Anterior cingulate cortex (tissue), 58 donors: Measurements from ENCODE around the gene BAHCC1.

Source experiments
- DNase-seq, 58 donors: peaks; one replicate each; lab custom pipeline; 2025; lab: John Stamatoyannopoulos, UW

Gene BAHCC1

GRCh38 chr17:81365601-81366585 is 29.4 kb upstream of the BAHCC1 start:
- no peak for DNase-seq

DNA sequence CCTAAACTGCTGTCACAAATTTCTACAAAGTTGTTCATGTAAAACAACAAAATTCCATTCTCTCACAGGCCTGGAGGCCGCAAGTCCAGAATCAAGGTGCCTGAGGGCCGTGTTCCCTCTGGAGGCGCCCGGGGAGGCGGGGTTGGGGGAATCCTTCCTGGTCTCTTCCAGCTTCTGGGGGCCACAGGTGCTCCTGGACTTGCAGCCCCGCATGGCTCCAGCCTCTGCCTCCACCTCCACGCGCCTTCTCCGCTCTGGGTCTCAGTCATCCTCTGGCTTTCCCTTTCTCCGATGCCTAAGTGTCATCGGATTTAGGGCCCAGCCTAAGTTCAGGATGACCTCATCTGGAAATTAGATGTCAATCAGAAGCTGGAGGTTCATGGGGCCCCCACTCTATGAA is 28.6 kb upstream of the BAHCC1 start:
- DNase-seq = no peak

- DNase-seq = no peak
Measured at GRCh38 chr17:81367171-81367570, 28.1 kb upstream of the BAHCC1 start.

DNA sequence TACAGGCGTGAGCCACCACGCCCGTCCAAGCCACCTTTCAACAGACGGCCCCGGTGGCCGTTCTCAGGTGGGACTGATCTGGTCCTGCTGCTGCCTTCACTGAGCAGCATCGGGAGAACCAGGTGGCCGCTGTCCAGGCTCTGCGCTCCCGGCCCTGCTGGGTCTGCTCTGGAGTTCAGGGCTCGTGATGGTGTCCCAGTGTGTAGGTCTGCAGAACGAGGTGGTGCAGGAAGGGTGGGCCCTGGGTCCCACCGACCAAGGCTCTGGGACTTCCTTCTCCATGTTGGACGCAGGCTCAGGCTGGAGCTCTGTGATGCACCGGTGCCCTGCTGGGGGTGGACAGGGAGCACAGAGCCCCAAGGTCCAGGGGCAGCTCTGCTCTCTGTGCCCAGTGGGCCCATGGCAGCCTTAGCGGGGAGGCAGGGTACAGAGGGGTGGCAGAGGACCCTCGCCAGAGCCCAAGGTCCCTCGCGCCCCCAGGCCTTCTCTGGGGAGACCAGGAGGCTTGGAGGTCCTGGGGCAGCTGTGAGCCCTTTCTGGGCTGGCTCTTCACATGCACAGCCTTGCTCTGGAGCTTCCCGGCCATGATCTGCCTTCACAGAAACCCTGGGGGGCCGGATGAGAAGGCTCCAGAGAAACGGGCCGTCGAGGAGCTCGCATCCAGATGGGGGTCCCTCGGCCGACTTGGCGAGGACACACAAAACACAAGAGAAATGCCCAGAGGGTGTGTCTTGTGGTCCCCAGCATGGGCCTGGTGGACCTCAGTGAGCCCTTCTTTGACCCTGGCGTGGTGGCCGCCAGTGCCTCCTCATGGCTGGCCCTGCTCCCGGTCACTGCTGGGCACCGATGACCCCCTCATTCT is 26.9 kb upstream of the BAHCC1 start:
- DNase-seq = no peak

GRCh38 chr17:81370294-81370693 is 25.0 kb upstream of the BAHCC1 start:
- no peak for DNase-seq

DNA sequence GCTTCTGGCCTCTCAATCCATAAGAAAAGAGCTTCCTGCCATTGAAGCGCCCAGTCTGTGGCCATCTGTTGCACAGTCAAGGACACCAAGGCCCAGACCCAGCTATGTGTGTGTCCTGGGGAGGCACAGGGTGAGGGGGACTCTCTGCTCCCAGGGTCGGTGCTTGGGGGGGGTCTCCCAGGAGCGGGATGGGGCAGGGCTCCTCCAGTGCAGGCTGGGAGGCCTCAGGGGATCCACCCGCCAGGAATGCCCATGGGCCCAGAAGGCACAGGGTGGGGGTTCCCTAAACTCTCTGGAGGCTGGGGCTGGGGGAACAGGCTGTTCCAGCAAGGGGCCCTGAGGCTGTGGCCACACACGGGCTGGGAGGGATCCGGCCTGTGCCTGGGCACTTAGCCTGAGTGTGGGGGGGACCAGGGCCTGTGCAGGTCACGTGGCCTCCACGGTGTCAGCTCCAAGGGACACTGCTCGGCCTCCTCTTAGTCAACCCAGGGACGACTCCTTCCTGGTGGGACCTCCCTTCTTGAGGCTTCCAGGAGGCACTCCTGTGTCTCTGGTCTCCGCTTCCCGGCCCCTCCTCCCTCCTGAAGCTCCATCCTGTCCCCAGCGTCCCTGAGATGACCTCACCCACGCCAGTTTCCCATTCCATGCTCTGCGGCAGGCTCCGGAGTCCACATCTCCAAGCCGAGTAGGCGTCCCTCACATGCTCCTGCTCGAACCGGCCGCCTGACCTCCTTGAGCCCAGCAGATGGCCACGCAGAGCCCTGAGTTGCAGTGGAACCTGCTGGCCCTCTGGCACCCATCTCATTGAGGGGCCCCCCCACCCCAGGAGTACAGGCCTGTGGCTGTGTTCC is 23.1 kb upstream of the BAHCC1 start:
- peak in 31 of 58 donors; percentile 13 to 75 (median 53) for DNase-seq

DNA sequence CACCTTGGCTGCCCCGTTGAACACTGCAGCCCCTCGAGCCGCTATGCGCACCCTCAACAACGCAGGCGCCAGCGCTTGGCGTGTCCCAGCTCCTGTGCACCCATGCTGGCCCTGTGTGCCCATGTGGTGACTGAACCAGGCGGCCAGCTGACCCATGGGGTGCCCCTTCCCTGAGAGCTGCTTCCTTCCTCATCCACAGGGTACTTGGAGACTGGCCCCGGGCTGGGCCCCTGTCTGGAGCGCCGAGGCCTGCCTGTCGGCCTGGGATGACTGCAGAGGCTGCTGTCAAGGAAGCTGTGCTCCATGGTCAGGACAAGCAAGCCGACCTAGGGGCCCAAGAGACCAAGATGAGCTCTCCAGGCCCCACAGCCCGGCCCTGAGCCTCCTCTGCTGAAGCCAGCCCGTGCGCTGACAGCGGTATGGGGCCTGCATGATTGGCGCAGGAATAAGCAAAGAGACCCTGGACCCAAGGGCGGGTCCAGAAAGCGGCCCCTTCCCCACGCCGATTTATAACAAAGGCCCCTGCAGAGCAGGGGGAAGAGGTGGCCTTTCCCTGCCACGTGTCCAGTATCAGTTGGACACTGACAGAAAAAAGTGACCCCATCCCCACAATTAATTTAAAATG is 21.6 kb upstream of the BAHCC1 start:
- DNase-seq = peak in 2 of 58 donors; percentile 18 to 31

- no peak for DNase-seq
Measured at GRCh38 chr17:81374890-81375289, 20.4 kb upstream of the BAHCC1 start.

- DNase-seq = no peak
Measured at GRCh38 chr17:81376946-81377714, 18.1 kb upstream of the BAHCC1 start.

GRCh38 chr17:81378941-81379511 is 16.2 kb upstream of the BAHCC1 start:
- DNase-seq = no peak

- no peak for DNase-seq
Measured at GRCh38 chr17:81379523-81379942, 15.7 kb upstream of the BAHCC1 start.

DNA sequence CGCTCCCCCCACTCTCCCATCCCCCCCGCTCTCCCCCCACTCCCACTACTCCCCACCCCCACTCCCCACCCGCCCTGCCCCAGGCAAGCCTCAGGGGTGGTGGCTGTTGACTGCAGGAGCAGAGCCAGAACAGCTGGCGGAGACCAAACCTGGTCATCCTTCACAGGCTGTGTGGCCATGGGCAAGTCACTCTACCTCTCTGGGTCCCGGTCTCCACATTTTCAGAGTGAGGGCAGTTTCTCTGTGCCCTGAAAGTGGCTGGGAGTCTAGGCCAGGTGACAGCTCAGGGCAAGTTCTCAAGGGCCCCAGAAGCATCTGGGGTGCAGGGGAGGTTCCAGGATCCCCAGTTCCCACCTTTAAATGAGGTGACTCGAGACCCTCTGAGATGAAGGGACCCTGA is 15.1 kb upstream of the BAHCC1 start:
- DNase-seq = no peak

- DNase-seq = peak in 10 of 58 donors; percentile 30 to 71 (median 54)
Measured at GRCh38 chr17:81380666-81381518, 14.4 kb upstream of the BAHCC1 start.

GRCh38 chr17:81381632-81382577 is 13.4 kb upstream of the BAHCC1 start:
- DNase-seq = no peak

- no peak for DNase-seq
Measured at GRCh38 chr17:81382851-81383250, 12.4 kb upstream of the BAHCC1 start.
